ENCODE measurements around the gene FOSB. TPM values are rescaled to one million over a fixed set of nuclear protein-coding genes. Genes with fewer than 3 reads are reported as not detected.

FOSB gene
- total RNA-seq, 1 donor from 2014 or later: 20.6 TPM

- Histone ChIP-seq H3K9me3 (no peaks in the 10 kb centered on the region), H3K4me1 (peaks cover 37% of the 10 kb centered on the region), H3K36me3 (no peaks in the 10 kb centered on the region), H3K27me3 (no peaks in the 10 kb centered on the region), H3K4me3 (peak overlapping the region; percentile 97 to 100), H3K27ac (peak overlapping the region; percentile 93)
- DNase-seq (ENCODE audit: extremely low spot score in 2 of 2): no peak
- intact Hi-C loops (cut with DNase I): no loop called here
- TF ChIP-seq POLR2A (IDR thresholded peaks at IDR 0.05) (no peak), CTCF (IDR thresholded peaks at IDR 0.05) (no peak), POLR2AphosphoS5 (IDR thresholded peaks at IDR 0.05; ENCODE audit: insufficient read depth in 1 of 2, low read depth in 1 of 2) (no peak)
These were observed 38.1 kb downstream of the FOSB start for GRCh38 chr19:45505996-45506245.

- no peak for DNase-seq (ENCODE audit: extremely low spot score in 2 of 2)
- Histone ChIP-seq H3K4me3 (peak overlapping the region; percentile 97 to 100), H3K9me3 (no peaks in the 10 kb centered on the region), H3K27me3 (no peaks in the 10 kb centered on the region), H3K36me3 (no peaks in the 10 kb centered on the region), H3K27ac (peak overlapping the region; percentile 93), H3K4me1 (peaks cover 41% of the 10 kb centered on the region)
- peak; percentile 65 to 89 for TF ChIP-seq POLR2AphosphoS5 (IDR thresholded peaks at IDR 0.05; ENCODE audit: insufficient read depth in 1 of 2, low read depth in 1 of 2)
- peak in 1 of 2 donors; percentile 83 for TF ChIP-seq POLR2A (IDR thresholded peaks at IDR 0.05)
- peak in 2 of 3 experiments; percentile 8 to 48 for TF ChIP-seq CTCF (IDR thresholded peaks at IDR 0.05)
- intact Hi-C loops (cut with DNase I): no loop called here
These were observed 38.6 kb downstream of the FOSB start for GRCh38 chr19:45506246-45506988.

- H3K27me3 ChIP-seq: no peaks in the 10 kb centered on the region
- H3K36me3 ChIP-seq: no peaks in the 10 kb centered on the region
- intact Hi-C loops (cut with DNase I): no loop called here
- no peaks in the 10 kb centered on the region for H3K9me3 ChIP-seq
- peak within 1 kb of the TSS; percentile 97 to 100 for H3K4me3 ChIP-seq
- DNase-seq (ENCODE audit: extremely low spot score in 2 of 2): no peak
- peaks cover 49% of the 10 kb centered on the region for H3K4me1 ChIP-seq
- TF ChIP-seq POLR2A (IDR thresholded peaks at IDR 0.05) (peak; percentile 44 to 85), POLR2AphosphoS5 (IDR thresholded peaks at IDR 0.05; ENCODE audit: insufficient read depth in 1 of 2, low read depth in 1 of 2) (peak; percentile 94 to 97), CTCF (IDR thresholded peaks at IDR 0.05) (no peak)
- peak within 1 kb of the TSS; percentile 93 for H3K27ac ChIP-seq
These were observed 39.4 kb downstream of the FOSB start, which contains the start of gene VASP for GRCh38 chr19:45506989-45507871. Gene VASP, plus strand, starts transcription at chr19:45507479. Its CDS starts 293 bp downstream, at chr19:45507772.

GRCh38 chr19:45507872-45508416 is 40.1 kb downstream of the FOSB start:
- intact Hi-C loops (cut with DNase I): no loop called here
- H3K9me3 ChIP-seq: no peaks in the 10 kb centered on the region
- DNase-seq (ENCODE audit: extremely low spot score in 2 of 2): no peak
- H3K36me3 ChIP-seq: no peaks in the 10 kb centered on the region
- H3K4me1 ChIP-seq: peaks cover 56% of the 10 kb centered on the region
- peak overlapping the region; percentile 93 for H3K27ac ChIP-seq
- peak overlapping the region; percentile 97 to 100 for H3K4me3 ChIP-seq
- no peaks in the 10 kb centered on the region for H3K27me3 ChIP-seq
- no peak for TF ChIP-seq CTCF (IDR thresholded peaks at IDR 0.05)
- TF ChIP-seq POLR2AphosphoS5 (IDR thresholded peaks at IDR 0.05; ENCODE audit: insufficient read depth in 1 of 2, low read depth in 1 of 2): no peak
- no peak for TF ChIP-seq POLR2A (IDR thresholded peaks at IDR 0.05)
